ENCODE data around the gene UMAD1.
"Not testable (repeated sequence)": the region's sequence is repeated elsewhere in the genome, so short reads cannot be mapped to it uniquely, and the experiment has no call there.

UMAD1 gene

GRCh38 chr7:7651479-7651878, 10.9 kb downstream of the UMAD1 start:
- H3K4me3 ChIP-seq (ENCODE audit: low read depth, low read length) = no peak overlapping the region

DNA sequence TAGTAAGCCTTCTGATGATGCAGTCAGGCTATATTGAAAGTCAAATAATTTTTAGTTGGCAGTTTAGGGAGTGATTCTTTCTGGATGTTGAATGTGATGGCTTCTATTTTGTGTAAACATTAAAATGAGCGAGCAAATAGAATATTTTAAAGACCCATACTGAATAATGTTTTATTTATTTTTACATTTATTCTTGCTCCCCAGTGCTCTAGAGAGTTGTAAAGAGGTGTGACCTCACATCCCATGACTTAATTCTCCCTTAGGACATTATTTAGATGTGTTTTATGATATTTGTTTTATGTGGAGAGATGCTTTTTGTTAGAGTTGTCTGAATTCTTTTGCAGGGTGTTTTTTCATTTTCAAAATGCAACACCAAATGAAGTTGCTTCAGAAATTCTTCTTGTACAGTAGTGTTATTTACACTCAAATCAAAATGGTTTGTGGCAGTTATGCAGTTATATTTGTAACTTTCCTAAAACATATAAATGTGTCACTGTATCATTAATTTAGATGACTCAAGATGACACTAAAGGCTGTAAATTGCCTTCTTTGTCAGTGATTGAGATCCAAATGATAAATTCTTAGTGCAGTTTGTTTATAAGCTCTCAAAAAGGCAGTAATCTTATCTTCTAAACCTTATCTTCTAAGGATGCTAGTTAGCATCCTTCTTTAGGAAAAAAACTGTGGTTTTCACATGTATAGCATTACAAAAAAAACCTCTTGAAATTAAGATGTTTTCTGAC, 12.4 kb downstream of the UMAD1 start:
- no peak overlapping the region for H3K4me3 ChIP-seq (ENCODE audit: low read depth, low read length)

GRCh38 chr7:7653593-7654187, 13.1 kb downstream of the UMAD1 start:
- H3K4me3 ChIP-seq (ENCODE audit: low read depth, low read length) = no peak overlapping the region

DNA sequence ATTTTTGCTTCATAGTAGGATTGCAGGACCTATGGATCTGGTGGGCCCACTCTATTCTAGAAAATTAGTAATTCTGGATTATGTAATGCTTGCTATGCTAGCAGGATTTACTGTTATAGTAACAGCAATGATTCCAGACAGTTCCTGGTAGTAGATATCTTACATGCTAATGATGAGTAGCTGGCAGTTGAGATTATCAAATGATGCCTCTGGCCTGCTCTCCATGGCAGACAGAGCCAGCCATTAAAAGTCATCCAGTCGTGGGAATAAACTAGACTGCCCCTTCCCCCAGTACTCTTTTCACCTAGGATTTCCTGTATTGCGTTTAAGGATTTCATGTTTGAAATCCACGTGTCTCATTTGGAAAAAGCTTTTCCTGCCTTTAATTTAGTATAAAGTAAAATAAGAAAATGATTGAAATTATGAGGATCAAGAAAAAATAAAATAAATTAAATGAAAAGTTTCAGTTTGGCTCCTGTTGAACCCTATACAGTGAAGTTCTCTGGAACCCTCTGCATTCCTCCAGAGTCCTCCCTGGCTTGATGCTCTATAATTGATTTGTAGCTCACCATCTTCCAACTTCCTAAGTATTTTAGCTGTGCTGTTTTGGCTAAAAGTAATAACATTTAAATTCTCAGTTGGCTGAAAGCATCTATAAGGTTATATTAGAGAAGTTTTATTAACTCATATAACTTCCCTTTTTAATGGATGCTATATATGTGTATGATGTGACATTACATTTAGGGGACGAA, 14.6 kb downstream of the UMAD1 start:
- no peak overlapping the region for H3K4me3 ChIP-seq (ENCODE audit: low read depth, low read length)

DNA sequence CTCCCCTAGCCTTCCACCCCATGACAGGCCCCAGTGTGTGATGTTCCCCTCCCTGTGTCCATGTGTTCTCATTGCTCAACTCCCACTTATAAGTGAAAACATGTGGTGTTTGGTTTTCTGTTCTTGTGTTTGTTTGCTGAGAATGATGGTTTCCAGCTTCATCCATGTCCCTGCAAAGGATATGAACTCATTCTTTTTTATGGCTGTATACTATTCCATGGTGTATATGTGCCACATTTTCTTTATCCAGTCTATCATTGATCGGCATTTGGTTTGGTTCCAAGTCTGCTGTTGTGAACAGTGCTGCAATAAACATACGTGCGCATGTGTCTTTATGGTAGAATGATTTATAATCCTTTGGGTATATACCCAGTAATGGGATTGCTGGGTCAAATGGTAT, 15.9 kb downstream of the UMAD1 start:
- not testable (repeated sequence) for H3K4me3 ChIP-seq (ENCODE audit: low read depth, low read length)

- H3K4me3 ChIP-seq (ENCODE audit: low read depth, low read length) = no peak overlapping the region
These were observed 22.0 kb downstream of the UMAD1 start for GRCh38 chr7:7662527-7662926.

GRCh38 chr7:7664291-7664690, 23.7 kb downstream of the UMAD1 start:
- H3K4me3 ChIP-seq (ENCODE audit: low read depth, low read length) = no peak overlapping the region

DNA sequence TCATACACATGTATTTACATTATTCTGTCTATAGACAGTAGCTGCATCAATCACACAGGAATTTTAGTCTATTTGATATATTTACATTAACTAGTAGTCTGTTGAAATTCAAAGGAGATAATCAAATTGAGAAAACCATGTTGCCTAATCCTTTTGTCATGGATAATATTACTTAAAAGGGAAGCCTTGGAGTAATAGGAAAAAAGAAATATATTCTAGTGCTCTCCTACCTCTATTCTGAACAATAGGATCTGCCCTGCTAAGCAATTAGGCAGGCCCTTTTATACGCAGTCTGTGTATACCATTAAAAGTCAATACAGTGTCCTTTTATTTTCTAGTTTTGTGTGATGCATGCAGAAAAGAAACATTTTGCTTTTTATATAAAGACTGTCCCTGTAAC, 24.5 kb downstream of the UMAD1 start:
- no peak overlapping the region for H3K4me3 ChIP-seq (ENCODE audit: low read depth, low read length)

DNA sequence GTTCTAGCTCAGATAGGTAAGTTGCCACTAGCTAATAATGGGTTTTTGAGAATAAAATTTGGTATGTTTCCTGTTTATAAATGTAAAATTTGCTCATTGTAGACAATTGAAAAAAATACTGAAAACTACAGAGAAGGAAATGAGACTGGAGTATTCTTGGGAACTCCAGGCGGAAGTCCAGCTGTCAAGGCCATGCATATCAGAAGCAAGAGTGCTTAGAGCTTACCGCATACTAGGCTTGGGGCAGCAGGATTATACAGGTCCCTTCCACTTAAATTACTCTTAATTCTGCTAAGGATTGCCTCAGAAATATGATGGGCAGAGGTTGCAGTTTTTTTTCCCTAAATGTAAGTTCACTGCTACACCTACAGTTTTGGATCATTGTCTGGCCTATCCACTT, 26.6 kb downstream of the UMAD1 start:
- H3K4me3 ChIP-seq (ENCODE audit: low read depth, low read length) = no peak overlapping the region

GRCh38 chr7:7668706-7669105, 28.2 kb downstream of the UMAD1 start:
- H3K4me3 ChIP-seq (ENCODE audit: low read depth, low read length) = no peak overlapping the region

- no peak overlapping the region for H3K4me3 ChIP-seq (ENCODE audit: low read depth, low read length)
These were observed 29.9 kb downstream of the UMAD1 start for GRCh38 chr7:7670490-7670889.

DNA sequence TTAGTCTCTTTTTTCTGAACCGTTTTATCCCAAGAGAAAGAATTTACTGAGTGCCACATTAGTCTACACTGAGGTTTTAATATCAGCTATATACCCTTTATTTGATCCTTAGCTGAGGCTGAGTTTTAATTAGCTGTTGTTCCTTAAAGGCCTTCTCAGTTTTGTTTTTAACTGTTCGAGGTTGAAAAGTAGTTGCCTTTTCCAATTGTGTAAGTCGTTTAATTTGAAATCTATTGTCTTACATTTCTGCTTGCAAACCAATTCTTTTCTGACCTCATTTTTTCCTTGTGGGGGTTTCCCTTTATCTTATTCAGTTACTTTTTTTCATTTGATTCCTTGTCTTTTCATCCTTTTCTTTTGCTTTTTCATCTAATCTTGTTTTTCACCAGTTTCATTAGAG, 30.8 kb downstream of the UMAD1 start:
- no peak overlapping the region for H3K4me3 ChIP-seq (ENCODE audit: low read depth, low read length)

DNA sequence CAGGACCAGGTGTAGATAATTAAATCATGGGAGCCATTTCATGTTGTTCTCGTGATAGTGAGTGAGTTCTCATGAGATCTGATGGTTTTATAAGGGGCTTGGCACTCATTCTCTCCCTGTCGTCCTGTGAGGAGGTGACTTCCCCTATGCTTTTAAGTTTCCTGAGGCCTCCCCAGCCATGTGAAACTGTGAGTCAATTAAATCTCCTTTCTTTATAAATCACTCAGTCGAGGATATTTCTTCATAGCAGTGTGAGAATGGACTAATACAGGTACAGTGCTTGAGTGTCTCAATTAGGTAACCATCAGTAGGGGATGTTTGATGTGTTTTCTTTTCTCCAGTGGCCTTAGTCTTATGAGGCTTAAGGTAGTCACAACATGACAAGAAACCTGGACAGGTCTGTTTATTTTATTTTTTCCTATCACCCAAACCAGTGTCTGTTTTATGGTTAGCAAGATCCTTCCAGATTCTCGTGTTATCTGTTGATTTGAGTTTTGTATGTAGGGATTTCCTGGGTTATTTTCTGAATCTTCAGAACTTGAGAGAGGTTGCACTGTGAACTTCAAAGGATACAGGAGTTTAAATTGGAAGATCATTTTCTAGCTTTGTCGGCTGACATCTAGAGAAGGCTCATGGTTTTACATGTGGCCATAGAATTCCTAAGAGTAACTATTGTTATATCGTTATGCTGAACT, 32.1 kb downstream of the UMAD1 start:
- H3K4me3 ChIP-seq (ENCODE audit: low read depth, low read length) = no peak overlapping the region

- H3K4me3 ChIP-seq (ENCODE audit: low read depth, low read length) = no peak overlapping the region
These were observed 32.6 kb downstream of the UMAD1 start for GRCh38 chr7:7673240-7673550.

- H3K4me3 ChIP-seq (ENCODE audit: low read depth, low read length) = no peak overlapping the region
These were observed 35.1 kb downstream of the UMAD1 start for GRCh38 chr7:7675686-7676085.

GRCh38 chr7:7679640-7680039, 39.1 kb downstream of the UMAD1 start:
- H3K4me3 ChIP-seq (ENCODE audit: low read depth, low read length) = not testable (repeated sequence)

DNA sequence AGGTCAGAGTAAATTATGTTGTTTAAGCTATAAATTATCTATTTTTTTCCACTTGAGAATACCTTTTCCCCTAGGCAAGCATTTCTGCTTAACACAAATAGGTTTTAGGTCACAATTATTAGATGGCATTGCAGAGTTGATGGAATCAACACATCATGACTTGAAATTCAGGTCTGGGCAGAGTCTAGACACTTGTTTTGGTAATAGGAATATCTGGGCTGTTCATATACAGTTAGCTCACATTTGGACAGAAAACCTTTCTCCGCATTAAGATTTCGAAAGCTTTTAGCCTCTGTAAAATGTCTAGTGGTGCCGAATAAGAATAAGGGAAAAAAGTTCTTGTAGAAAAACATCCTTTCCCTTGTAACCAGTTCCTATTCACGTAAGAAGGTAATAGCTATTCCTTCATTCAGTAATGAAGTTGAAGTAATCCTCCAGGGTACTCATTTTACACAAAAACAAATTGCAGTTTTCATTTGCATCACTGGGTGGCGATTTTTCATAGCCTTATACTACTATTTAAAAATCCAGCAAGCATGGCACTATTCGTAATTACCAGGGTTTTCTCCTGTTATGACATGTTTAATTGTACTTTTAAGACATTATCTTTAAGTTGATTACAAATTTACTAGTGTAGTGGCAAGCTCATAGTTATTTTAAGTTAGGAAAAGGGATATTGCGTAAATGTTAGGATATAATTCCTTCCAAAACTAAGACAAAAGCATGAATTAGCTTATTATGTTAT, 40.8 kb downstream of the UMAD1 start:
- no peak overlapping the region for H3K4me3 ChIP-seq (ENCODE audit: low read depth, low read length)

- H3K4me3 ChIP-seq (ENCODE audit: low read depth, low read length) = no peak overlapping the region
These were observed 41.4 kb downstream of the UMAD1 start for GRCh38 chr7:7681936-7682329.

DNA sequence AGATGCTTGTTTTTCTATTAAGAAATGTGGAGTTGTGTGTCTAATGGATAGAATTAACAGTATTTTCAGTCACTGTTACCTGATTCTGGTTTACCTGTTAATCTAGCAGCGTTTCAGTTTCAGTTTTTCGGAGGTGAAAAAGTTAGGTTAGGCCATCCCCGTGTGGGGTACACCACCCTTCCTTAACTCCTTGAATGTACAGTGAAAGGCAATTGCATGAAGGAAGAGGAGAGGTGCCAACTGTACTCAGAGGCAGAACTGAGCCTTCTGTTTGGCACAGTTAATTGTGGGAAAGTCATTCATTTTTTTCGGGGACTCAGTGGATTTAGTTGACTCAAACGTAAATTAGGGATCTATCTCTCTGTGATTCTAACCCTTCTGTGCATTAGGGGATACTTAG, 42.3 kb downstream of the UMAD1 start:
- H3K4me3 ChIP-seq (ENCODE audit: low read depth, low read length) = no peak overlapping the region

DNA sequence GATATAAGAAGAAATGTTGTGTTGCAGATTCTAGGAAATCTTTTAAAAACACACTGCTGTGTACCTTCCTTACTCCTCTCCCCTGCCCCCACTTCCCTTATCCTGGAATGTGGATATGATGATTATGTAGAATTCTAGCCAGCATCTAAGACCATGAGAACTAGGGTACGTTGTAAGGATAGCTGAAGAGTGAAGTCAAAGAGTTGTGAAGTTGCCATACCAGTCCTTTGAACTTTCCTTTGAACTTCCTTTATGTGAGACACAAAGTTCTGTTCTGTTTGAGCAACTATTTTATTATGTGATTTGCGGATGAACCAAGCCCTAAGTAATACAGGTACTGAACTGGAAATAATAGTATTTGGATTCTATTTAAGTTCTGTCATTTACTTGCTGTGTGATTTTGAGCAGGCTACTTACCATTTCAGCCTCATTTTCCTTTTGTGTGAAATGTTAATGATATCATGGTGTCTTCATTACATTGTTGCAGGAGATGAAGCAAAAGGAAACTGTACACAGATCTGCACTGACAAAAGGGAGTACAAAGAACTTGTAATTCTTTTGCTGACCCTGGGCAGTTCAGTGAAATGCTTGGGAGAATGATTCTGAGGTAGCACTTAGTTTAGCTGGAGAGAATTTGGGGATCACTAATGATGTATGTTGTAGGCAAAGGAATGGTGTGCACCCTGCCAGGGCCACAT, 46.4 kb downstream of the UMAD1 start:
- H3K4me3 ChIP-seq (ENCODE audit: low read depth, low read length) = no peak overlapping the region

Data from iPS-11a (cell line).